SK-N-SH (cell line): ENCODE results near the gene SLC51A.

ENCODE experiments used
- CHD2 ChIP-seq: fragments of 150-350 bp; IDR thresholded peaks from 2 replicates; pipeline ENCODE4 v1.6.1; 2018; ENCODE audit warnings: low read length; ENCODE audit not compliant: partially characterized antibody
- CTCF ChIP-seq: fragments of 200-600 bp; sonication (generic); IDR thresholded peaks from 2 replicates; pipeline ENCODE4 v1.6.1; 2017; ENCODE audit warnings: antibody characterized with exemption, mild to moderate bottlenecking, moderate library complexity
- EP300 ChIP-seq, 2 experiments: IDR thresholded peaks; 2 replicates each; pipeline versions ENCODE4 v1.4.0 to v1.6.1; 2012; ENCODE audit warnings: borderline replicate concordance in 1 of 2, low read depth in 1 of 2, low read length in 1 of 2
- PBX3 ChIP-seq: IDR thresholded peaks from 2 replicates; pipeline ENCODE4; 2012
- RCOR1 ChIP-seq: fragments of 150-350 bp; IDR thresholded peaks from 2 replicates; pipeline ENCODE4 v1.6.1; 2017; ENCODE audit warnings: antibody characterized with exemption, low read length
- TAF1 ChIP-seq: IDR thresholded peaks from 2 replicates; pipeline ENCODE4 v1.6.1; 2012; ENCODE audit warnings: low read depth, mild to moderate bottlenecking, low read length, moderate library complexity, borderline replicate concordance
- ZBTB33 ChIP-seq: IDR thresholded peaks from 2 replicates; pipeline ENCODE4 v1.4.0; 2012; ENCODE audit warnings: low read depth, borderline replicate concordance

- no peak for TF ChIP-seq EP300 (IDR thresholded peaks at IDR 0.05; ENCODE audit: borderline replicate concordance in 1 of 2, low read depth in 1 of 2, low read length in 1 of 2)
- no peak for TF ChIP-seq CHD2
- no peak for TF ChIP-seq CTCF
- TF ChIP-seq RCOR1, result no peak
- TF ChIP-seq TAF1, result no peak
- no peak for TF ChIP-seq PBX3
- TF ChIP-seq ZBTB33, result no peak
These were observed 40.6 kb upstream of the SLC51A start for GRCh38 chr3:196175722-196176121.
